Stimulated activated CD8-positive, alpha-beta memory T cell treated with anti-CD3 and anti-CD28 coated beads, Interleukin-4, amount 100 ng/mL, for 24 hours (primary cell): ENCODE results near the gene FIZ1.
"Not testable (repeated sequence)": the region's sequence is repeated elsewhere in the genome, so short reads cannot be mapped to it uniquely, and the experiment has no call there.

ENCODE experiments used
- DNase-seq: peaks from one replicate; pipeline ENCODE4 v3.0.0-alpha.2; 2020; ENCODE audit warnings: low read depth

The FIZ1 gene

DNA sequence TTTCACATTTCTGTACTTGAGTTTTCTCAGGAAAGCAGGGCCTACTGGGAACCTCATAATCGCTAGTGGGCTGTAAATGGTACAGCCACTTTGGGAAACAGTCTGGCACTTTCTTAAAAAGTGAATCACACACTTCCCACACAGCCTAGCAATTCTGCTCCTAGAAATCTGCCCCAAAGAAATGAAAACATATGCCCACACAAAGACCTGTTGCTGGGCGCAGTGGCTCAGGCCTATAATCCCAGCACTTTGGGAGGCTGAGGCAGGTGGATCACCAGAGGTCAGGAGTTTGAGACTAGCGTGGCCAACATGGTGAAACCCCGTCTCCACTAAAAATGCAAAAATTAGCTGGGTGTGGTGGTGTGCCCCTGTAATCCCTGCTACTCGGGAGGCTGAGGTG, 29.8 kb downstream of the FIZ1 start:
- DNase-seq: not testable (repeated sequence)

DNA sequence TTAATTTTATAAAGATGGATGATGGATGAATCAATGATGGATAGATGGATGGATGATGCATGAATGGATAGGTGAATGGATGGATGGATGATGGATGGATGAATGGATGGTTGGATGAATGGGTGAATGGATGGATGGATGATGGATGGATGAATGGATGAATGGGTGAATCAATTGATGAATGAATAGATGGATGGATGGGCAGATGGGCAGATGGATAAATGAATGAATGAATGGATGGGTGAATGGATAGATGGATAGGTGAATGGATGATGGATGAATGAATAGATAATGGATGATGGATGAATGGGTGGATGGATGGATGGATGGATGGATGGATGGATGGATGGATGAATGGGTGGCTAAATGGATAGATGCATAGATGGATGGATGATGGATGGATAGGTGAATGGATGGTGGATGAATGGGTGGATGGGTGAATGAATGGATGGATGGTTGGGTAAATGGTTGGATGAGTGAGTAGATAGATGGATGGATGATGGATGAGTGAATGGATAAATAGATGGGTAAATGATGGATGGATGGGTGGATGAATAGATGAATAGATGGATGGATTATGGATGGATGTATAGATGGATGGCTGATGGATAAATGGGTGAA, 31.5 kb downstream of the FIZ1 start:
- no peak for DNase-seq

DNA sequence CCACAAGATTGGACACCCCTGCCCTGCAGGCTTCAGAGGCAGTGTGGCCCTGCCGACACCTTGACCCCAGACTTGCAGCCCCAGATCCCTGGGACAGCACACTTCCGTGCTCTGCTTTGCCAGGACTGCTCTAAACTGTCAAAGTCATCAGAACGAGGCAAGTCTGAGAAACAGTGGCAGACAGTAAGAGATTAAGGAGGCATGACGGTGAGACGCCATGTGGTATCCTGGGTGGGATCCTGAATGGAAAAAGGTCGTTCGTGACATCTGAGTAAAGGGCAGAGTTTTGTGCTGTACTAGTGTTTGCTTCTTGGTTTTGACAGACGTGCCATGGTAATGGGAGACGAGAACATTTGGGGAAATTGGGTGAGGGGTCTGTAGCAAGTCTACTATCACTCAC, 32.5 kb downstream of the FIZ1 start:
- DNase-seq: no peak

DNA sequence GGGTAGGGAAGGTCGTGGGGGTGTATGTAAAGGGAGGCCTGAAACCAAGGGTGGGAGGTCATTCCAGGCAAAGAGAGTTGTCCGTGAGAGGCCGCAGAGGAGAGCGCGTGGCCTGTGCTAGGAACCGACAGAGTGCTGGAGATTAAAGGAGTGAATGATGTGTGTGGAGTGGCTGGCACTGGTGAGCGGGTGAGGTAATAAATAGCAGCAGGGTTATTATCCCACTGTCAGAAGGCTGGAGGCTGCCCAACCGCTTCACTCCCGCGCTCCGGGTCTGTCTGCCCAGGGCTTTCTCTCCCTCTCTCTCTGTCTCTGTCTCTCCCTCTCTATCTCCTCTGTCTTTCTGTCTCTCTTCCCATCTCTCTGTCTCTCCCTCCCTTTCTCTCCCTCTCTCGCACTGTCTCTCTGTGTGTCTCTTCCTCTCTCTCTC, 36.0 kb downstream of the FIZ1 start:
- DNase-seq: no peak

DNA sequence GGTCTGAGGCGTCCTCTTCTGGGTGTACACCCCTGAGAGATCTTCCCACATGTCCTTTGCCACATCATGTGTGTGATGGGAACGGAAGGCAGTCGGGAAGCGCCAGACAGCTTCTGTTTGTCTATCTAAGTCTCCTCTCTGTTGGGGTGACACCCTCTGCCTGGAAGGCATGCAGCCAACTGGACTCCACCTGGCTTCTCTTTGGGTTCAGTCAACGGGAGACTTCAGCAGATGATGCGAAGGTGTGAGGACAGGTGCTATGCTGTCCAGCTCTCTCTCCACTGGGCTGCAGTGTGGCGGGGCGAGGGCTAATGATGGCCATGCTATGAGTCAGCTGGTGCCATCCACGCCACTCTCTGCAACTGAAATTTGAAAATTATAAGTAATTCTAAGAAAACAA, 39.6 kb downstream of the FIZ1 start:
- no peak for DNase-seq

DNA sequence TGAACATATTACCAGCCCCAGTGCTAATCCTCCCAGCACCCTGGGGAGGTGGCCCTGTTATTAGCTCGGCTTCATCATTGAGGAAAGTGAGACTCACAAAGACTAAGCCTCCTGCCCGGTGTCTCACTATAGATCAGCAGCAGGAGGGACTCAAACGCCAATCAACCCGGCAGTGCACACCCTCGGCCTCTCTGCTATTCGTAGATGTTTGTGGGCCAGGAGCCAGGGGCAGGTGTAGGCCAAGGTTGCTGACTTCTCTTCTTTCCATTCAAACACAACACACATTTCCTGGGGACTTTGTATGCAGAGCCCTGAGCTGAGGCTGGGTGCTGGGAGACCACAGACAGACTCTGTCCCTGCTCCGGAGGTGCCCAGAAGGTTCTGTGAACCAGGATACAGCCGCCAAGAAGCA, 44.6 kb downstream of the FIZ1 start:
- no peak for DNase-seq

DNA sequence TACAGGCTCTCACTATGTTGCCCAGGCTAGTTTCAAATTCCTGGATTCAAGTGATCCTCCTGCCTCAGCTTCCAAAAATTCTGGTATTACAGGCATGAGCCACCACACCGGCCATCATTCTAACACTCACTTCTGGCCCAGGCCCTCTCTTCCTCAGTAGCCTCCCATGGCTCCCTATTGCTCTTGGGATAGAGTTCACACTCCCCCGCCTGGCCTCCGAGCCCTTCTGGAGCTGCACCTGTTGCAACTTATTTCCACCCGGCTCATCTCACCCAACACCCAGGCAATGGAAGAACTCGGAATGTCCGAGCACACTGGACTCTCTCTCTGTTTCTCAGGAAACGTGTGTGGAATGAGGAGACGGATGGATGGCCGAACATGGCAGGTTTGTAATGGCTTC, 45.0 kb downstream of the FIZ1 start:
- DNase-seq: no peak

DNA sequence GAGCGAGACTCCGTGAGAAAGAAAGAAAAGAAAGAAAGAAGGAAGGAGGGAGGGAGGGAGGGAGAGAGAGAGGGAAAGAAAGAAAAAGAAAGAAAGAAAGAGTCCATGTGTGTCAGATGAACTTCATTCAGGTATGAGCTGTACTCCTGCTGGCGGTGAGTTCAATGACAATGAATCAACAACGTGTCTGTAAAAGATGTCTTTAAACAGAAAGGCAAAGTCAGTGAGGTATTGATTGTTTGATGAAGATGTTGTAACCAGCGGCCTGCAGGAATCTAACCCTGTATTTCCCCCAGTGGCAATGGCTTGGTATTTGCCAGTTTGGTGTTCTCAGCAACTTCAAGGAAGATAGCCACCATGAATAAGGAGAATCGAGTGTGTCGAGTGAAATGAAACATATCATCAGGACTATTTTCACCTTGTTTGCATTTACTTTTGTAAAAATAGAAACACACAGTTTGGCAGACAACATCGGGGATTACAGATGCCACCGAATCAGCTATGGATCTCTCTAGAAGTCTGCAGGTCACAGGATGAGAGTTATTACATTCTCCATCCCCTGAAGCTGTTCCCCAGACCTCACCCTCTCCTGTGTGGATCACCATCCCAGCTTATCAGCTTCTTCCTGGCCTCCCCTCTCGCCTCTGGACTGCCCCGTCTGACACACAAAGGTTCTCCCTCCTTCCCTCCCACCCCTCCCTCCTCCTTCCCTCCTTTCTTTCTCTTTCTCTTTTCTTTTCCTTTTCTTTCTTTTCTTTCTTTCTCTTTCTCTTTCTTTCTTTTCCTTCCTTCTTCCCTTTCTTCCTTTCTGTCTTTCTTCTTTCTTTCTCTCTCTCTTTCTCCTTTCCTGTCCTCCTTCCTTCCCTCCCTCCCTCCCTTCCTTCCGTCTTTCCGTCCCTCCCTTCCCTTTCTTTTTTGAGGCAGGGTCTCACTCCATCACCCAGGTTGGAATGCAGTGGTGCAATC, 45.8 kb downstream of the FIZ1 start:
- no peak for DNase-seq

DNA sequence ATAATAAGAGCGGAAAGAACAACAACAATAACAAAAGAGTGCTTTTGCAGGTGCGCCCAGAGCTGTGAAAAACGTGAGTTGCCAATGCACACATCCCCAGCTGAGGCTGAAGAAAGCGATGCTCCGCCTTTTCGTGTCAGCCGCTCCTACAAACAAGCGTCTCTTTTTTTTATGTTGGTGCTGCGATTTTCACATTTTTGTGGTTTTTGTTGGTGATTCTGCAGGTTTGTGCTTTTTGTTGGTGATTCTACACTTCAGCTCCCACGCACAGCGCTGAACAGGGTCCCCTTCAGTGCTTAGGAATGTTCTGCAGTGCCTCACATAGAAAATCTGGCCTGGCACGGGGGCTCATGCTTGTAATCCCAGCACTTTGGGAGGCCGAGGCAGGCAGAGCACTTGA, 46.7 kb downstream of the FIZ1 start:
- no peak for DNase-seq

DNA sequence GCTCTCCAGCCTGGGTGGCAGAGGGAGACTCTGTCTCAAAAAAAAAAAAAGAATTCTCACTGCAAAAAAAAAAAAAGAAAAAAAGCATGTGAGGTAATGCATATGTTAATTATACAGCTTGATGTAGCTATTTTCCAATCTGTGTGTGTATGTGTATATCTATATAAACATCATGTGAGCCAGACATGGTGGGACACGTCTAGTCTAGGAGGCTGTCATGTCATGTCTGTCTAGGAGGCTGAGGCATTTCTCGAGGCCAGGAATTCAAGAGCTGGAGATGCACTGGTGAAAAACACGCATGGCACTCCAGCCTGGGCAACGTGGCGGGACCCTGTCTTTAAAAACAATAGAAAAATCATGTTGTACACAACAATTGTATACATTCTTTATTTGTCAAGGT, 47.1 kb downstream of the FIZ1 start:
- DNase-seq: no peak

DNA sequence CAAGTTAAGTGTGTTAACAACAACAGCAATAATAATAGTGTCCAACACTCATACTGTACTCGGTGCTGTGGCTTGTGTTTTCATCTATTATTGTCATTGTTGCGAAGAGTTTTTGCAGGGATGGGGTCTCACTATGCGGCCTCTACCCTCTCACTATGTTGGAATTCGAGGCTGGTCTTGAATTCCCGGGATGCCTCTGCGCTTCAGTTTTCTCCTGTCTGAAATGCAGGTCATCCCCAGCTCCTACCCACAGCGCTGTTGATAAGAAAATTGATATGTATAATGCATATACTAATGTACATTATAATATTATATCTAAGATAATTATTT, 49.0 kb downstream of the FIZ1 start:
- DNase-seq: no peak

DNA sequence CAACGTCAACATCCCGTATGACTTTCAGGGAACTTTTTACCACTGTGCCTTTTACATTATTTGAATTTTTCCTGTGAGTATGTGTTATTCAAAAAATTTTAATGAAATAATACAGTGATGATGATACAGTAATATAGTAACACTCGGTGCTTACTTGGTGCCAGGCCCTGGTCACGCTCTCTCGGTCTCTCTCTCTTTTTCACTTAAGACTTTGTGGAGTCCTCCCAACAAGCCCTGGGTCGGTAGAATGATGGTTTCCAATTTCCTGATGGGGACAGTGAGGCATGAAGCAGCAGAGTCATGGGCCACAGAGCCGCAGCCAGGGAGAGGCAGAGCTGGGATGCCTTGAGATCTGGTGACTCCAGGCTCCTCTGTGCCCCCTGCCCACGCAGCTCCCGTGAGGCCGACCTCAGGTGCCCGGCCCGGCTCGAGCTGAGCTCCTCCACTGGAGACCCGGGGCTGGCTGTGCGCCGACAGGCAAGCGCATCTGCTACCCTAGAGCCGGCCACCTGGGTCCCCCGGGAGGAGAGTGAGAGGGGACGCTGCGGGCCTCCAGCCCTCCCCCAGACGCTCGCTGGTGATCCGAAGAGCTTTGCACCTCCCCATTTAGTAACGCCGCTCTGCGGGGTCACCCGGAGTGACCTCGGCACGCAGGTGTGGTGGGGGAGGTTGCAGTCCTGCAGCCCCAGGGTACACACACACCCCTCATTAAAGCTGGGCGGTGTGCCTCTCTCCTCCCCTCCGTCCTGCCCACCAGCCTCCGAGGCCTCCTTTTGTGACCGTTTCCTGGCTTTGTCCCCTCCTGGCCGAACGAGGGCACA, 49.6 kb downstream of the FIZ1 start:
- no peak for DNase-seq

DNA sequence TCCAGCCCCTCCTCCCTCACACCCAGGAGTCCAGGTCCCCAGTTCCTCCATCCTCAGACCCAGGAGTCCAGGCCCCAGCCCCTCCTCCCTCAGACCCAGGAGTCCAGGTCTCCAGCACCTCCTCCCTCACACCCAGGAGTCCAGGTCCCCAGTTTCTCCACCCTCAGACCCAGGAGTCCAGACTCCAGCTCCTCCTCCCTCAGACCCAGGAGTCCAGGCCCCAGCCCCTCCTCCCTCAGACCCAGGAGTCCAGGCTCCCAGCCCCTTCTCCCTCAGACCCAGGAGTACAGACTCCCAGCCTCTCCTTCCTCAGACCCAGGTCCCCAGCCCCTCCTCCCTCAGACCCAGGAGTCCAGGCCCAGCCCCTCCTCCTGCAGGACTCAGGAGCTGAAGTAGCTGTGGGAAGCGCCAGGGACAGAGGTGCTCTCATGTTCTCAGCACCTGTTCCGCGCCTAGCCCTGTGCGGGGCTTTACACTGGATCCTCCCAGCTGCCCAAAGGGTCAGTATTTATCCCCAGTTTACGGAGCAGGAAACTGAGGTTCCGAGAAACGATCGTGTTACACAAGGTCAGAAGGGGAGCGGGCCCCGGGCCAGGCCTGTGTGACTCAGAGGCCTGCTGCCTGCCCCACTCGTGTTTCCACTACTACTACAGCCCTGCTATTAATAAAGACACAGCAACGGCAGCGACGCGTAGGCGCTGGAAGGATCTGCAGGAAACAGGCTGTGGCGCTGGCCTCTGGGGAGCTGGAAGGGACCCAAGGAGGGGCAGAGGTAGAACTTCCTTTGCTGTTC, 52.3 kb downstream of the FIZ1 start:
- DNase-seq: no peak

DNA sequence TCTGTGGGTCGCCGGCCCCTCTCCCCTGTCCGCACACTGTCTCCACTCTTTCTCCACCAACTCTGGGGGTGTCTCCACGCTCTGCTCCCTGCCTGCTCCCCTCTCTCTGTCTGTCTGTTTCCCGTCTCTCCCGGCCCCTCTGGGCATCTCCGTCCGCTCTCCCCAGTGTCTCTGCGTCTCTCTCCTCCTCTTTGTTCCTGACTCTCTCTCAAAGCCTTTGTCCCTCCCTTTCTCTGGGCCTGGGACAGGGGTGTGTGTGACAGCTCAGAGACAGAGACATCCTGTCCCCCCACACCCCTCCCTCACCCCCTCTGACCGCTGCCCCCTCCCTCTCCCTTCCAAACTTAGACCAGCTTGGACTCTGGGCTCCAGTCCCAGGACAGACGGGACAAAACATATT, 53.3 kb downstream of the FIZ1 start:
- no peak for DNase-seq

DNA sequence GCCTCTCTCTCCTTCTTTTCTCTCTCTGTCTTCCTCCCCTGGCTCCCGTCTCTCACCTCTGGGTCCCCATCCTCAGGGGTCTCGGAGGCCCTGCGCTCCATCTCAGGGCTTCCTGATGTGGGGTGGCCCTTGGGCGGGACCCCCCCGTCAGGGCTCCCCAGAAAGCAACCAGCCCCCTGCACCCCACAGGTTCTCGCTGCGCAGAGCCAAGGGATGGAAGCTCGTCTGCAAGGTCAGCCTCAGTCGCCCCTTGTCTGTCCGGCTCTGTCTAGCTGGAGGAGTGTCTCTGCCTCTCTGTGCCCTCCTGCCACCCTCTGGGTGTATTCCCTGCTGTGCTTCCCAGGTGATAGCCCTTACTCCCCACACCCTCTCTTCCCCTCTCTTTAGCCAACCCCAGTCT, 53.9 kb downstream of the FIZ1 start, which contains the start of gene SBK3:
TSS of gene SBK3 (minus strand) at position 101 of the 400 bp plus-strand sequence. CDS start at position 101, 0 bp downstream.
- DNase-seq: no peak

DNA sequence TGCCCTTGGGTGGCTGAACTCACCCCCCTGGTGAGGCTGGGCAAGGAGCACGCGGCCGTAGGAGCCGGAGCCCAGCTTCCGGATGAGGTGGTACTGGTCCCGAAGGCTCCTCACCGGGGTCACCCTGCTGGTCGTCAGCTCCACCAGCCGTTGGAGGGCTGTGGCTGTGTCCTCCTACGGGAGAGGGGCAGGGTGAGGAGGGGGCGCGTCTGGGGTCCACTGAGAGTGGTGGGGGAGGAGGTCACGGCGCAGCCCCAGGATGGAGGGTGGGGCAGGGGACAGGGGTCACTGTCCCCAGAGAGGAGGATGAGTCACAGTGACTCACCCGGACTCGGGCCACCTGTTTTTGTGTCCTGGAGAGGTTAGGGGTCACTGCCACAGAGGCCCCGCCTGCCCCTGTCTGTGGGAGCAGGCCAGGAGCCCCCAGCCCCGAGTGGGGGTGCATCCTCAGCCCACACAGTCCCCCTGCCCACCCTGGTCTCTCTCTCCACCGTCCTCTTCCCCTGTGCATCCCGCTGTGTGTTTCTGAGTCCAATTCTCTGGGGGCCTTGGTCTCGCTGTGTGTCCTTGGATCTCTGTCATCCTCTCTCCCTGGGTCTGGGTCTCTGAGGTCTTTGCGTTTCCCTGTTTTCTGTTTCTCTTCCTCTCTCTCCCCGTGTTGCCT, 54.4 kb downstream of the FIZ1 start:
- DNase-seq: no peak

DNA sequence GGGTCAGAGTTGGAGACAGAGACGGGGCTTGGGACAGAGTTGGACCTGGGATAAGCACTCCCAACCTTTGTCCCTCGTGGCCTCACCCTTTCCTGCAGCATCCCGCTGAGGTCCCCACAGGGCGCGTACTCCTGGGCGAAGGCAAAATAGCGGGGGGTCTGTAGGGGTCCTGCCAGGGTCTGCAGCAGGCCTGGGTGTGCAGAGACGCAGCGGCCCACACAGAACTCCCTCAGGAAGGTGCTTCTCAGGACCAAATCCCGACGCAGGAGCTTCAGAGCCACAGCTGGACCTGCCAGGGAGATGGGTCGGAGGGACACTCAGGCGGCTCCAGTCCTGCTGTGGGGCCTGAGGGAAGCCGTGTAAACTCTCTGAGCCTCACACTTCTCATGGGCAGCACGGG, 55.3 kb downstream of the FIZ1 start:
- no peak for DNase-seq

DNA sequence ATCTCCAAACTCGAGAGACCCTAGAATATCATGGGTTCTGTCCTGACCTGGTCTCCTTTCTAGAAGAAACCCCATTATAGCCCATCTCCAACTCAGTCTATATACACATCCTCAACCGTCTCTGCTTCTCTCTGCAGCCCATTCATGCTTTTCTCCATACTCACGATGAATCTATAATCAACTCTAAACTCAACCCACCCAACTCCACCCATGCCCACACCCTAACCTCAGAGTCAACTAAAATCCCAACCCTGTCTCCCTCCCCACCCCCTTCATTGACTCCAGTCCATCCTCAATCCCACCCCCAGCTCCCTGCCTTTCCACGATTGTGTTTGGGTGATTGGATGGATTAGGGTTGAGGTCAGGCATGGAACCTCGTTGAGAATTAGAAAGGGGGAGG, 55.8 kb downstream of the FIZ1 start:
- no peak for DNase-seq

DNA sequence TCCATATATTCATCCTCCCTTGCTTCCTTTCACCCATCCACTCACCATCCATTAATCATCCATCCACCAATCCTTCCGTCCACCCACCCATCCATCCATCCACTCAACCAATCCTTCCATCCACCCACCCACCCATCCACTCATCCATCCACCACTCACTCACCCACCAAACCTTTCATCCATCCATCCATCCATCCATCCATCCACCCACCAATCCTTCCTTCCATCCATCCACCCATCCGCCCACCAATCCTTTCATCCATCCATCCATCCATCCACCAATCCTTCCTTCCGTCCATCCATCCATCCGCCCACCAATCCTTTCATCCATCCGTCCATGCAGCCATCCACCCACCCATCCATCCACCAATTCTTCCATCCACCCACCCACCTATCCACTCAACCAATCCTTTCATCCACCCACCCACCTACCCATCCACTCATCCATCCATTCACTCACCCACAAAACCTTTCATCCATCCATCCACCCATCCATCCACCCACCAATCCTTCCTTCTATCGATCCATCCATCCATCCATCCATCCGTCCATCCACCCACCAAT, 56.9 kb downstream of the FIZ1 start:
- no peak for DNase-seq
